VCaP (cell line): ENCODE data around the gene TUBG2.

ENCODE experiments used
- H3K27ac ChIP-seq: fragments of 450-650 bp; 2 replicates; pipeline ENCODE4 v1.5.1; 2017
- TF ChIP-seq, protein P1 (sequence below): fragments of 450-650 bp; conservative IDR thresholded peaks from 2 replicates; pipeline ENCODE4 v1.5.1; 2017; ENCODE audit warnings: mild to moderate bottlenecking, moderate library complexity

TUBG2 gene

GRCh38 chr17:42687707-42688320, 28.7 kb downstream of the TUBG2 start:
- H3K27ac ChIP-seq: no peak overlapping the region
- TF ChIP-seq, protein P1, sequence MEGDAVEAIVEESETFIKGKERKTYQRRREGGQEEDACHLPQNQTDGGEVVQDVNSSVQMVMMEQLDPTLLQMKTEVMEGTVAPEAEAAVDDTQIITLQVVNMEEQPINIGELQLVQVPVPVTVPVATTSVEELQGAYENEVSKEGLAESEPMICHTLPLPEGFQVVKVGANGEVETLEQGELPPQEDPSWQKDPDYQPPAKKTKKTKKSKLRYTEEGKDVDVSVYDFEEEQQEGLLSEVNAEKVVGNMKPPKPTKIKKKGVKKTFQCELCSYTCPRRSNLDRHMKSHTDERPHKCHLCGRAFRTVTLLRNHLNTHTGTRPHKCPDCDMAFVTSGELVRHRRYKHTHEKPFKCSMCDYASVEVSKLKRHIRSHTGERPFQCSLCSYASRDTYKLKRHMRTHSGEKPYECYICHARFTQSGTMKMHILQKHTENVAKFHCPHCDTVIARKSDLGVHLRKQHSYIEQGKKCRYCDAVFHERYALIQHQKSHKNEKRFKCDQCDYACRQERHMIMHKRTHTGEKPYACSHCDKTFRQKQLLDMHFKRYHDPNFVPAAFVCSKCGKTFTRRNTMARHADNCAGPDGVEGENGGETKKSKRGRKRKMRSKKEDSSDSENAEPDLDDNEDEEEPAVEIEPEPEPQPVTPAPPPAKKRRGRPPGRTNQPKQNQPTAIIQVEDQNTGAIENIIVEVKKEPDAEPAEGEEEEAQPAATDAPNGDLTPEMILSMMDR: no peak

DNA sequence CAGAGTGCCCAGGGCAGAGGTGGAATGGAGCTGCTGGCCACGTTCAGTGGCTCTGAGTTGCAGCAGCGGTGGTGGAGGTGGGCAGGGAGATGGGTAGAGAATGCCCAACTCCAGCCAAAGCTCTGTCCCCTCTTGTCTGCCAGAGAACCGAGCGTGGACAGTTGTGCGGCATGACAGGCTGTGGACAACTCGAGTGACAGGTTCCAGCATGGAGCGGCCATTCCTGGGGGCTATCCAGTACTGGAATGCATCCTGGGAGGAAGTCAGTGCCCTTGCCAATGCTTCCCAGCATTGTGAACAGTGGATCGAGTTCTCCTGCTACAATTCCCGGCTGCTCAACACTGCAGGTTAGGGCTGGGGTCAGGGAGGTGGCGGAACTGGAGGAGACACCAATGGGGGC, 31.5 kb downstream of the TUBG2 start:
- TF ChIP-seq, protein P1: no peak

GRCh38 chr17:42691021-42691545, 32.0 kb downstream of the TUBG2 start:
- TF ChIP-seq, protein P1: no peak
- no peak overlapping the region for H3K27ac ChIP-seq

More for the DNA sequence above, 31.5 kb downstream of the TUBG2 start:
- H3K27ac ChIP-seq: no peak overlapping the region

- TF ChIP-seq, protein P1: no peak
These were observed 33.4 kb downstream of the TUBG2 start for GRCh38 chr17:42692489-42692888.

DNA sequence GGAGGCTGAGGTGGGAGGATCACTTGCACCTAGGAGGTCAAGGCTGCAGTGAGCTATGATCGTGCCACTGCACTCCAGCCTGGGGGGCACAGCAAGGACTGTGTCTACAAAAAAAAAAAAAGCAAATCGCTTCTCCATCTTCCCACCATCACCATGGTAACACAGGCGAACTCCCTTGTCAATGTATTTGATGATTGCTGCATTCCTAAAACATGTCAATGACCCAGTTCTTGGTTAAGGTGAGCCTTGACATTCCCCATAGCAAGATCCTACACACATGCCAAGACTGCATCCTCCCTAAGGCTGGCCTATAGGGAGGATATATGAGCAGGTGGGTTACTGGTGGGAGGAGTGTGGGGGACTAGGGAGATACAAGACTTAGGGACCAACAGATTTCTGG, 35.4 kb downstream of the TUBG2 start:
- TF ChIP-seq, protein P1: no peak
- H3K27ac ChIP-seq: no peak overlapping the region

More at GRCh38 chr17:42692489-42692888, 33.4 kb downstream of the TUBG2 start:
- H3K27ac ChIP-seq: no peak overlapping the region

GRCh38 chr17:42695500-42695899, 36.4 kb downstream of the TUBG2 start:
- TF ChIP-seq, protein P1: no peak
- no peak overlapping the region for H3K27ac ChIP-seq

DNA sequence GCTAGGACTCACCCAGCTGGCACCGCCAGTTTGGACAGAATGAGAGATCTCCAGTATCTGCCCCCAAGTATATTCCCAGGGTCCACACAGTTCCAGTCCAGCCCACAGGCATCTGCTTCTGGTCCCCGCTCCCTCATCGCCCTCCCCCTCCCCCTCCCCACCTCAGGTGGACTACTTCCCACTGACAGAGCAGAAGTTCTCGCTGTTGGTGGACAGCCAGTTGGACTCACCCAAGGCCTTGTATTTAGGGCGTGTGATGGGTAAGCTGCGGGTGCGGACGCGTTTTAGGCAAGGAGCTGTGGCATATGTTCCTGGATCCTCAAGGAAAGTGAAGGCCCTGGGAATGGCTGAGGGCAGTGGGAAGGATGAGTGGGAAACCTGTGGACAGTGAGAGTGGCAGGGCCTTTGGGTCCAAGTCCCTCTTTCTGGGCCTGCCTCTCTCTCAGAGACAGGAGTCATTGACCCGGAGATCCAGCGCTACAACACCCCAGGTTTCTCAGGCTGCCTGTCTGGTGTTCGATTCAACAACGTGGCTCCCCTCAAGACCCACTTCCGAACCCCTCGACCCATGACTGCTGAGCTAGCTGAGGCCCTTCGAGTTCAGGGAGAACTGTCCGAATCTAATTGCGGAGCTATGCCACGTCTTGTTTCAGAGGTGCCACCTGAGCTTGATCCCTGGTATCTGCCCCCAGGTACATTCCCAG, 38.2 kb downstream of the TUBG2 start:
- H3K27ac ChIP-seq: no peak overlapping the region
- TF ChIP-seq, protein P1: no peak
